ENCODE measurements around the gene MRPS31.

GRCh38 chr13:40679480-40679985 is 91.5 kb downstream of the MRPS31 start:
- TF ChIP-seq YY1 (IDR thresholded peaks at IDR 0.05; ENCODE audit: insufficient read depth, insufficient read length) (no peak), SUZ12 (IDR thresholded peaks at IDR 0.05; ENCODE audit: extremely low read depth, insufficient read depth, insufficient read length) (no peak)

Data from NT2/D1 (cell line).